Subcutaneous abdominal adipose tissue (tissue), 5 donors: ENCODE results near the gene NAT9.

Experiments used
- H3K27ac ChIP-seq: one replicate; pipeline ENCODE4 v1.7.0; 2013; ENCODE audit warnings: low read depth, mild to moderate bottlenecking, inconsistent platforms, low read length, moderate library complexity
- H3K27me3 ChIP-seq, 5 donors: one replicate each; pipeline ENCODE4 v1.7.0; 2013; ENCODE audit warnings: low read length in 5 of 5, inconsistent platforms in 1 of 5; ENCODE audit not compliant: control insufficient read depth in 5 of 5, insufficient read depth in 4 of 5
- H3K36me3 ChIP-seq, 5 donors: one replicate each; pipeline ENCODE4 v1.7.0; 2013; ENCODE audit warnings: low read length in 5 of 5; ENCODE audit not compliant: control insufficient read depth in 5 of 5, insufficient read depth in 5 of 5
- H3K4me1 ChIP-seq, 5 donors: one replicate each; pipeline ENCODE4 v1.7.0; 2013; ENCODE audit warnings: low read length in 5 of 5, mild to moderate bottlenecking in 3 of 5, moderate library complexity in 1 of 5; ENCODE audit not compliant: control insufficient read depth in 5 of 5, insufficient read depth in 5 of 5
- H3K4me3 ChIP-seq, 5 donors: one replicate each; pipeline ENCODE4 v1.7.0; 2013; ENCODE audit warnings: low read length in 5 of 5, low read depth in 1 of 5
- H3K9ac ChIP-seq, 5 donors: one replicate each; pipeline ENCODE4 v1.7.0; 2013; ENCODE audit warnings: low read length in 5 of 5, mild to moderate bottlenecking in 4 of 5, moderate library complexity in 3 of 5
- H3K9me3 ChIP-seq, 5 donors: one replicate each; pipeline ENCODE4 v1.7.0; 2013; ENCODE audit warnings: low read length in 5 of 5; ENCODE audit not compliant: control insufficient read depth in 5 of 5
- donor health status: healthy.
- donor health status: healthy.
- donor health status: healthy.
- donor health status: healthy.
- donor health status: healthy.

NAT9 gene

DNA sequence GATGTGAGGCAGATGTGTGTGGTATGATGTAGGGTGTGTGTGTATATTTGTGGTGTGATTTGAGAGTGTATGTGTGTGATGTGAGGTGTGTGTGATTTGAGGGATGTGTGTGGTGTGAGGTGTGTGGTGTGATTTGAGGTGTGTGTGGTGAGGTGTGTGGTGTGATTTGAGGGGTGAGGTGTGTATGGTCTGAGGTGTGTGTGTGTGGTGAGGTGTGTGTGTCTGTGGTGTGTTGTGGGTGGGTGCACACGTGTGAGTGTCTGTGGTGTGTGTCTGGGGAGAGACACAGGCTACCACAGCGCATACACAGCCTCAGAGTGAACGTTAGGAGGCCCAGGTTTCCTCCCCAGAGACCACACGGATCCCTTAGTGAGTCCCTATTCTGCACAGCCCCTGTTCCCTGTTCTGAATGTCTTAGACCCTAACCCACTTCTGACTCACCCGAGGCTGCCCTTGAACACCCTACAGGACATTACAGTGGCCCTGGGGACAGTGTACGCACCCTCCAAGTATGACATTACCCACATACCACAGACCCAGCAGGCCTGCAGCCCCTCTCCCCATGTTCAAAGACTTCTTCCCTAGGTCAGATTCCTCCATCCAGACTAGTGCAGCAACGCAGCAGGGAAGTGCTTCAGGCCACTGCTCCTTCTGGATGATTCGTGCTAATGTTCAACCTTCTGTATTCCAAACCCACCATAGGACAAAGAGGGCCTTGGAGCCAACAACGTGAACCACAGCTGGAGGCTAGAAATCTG lies 42.6 kb downstream of the NAT9 start:
- H3K36me3 ChIP-seq = no peaks in the 10 kb centered on the region
- no peaks in the 10 kb centered on the region for H3K9me3 ChIP-seq
- H3K4me3 ChIP-seq = no peak overlapping the region
- peaks cover 0 to 33% (median 24%) of the 10 kb centered on the region in 5 donors for H3K4me1 ChIP-seq
- peaks cover 22 to 54% (median 34%) of the 10 kb centered on the region in 5 donors for H3K27me3 ChIP-seq
- H3K9ac ChIP-seq = no peak overlapping the region
- no peak overlapping the region for H3K27ac ChIP-seq

GRCh38 chr17:74732042-74732867 lies 43.9 kb downstream of the NAT9 start:
- Histone ChIP-seq H3K4me1 (peaks cover 0 to 21% (median 13%) of the 10 kb centered on the region in 5 donors), H3K9ac (no peak overlapping the region), H3K36me3 (no peaks in the 10 kb centered on the region), H3K27me3 (peaks cover 11 to 41% (median 21%) of the 10 kb centered on the region in 5 donors), H3K4me3 (no peak overlapping the region), H3K27ac (no peak overlapping the region), H3K9me3 (no peaks in the 10 kb centered on the region)

GRCh38 chr17:74731347-74731605 lies 44.9 kb downstream of the NAT9 start:
- Histone ChIP-seq H3K9ac (no peak overlapping the region), H3K27me3 (peaks cover 9 to 32% (median 19%) of the 10 kb centered on the region in 5 donors), H3K36me3 (no peaks in the 10 kb centered on the region)

GRCh38 chr17:74730491-74731346 lies 45.4 kb downstream of the NAT9 start:
- no peak overlapping the region for H3K4me3 ChIP-seq
- no peaks in the 10 kb centered on the region for H3K36me3 ChIP-seq
- H3K27ac ChIP-seq = no peak overlapping the region
- no peaks in the 10 kb centered on the region for H3K9me3 ChIP-seq
- H3K4me1 ChIP-seq = peaks cover 0 to 9% (median 0%) of the 10 kb centered on the region in 5 donors
- peaks cover 9 to 32% (median 19%) of the 10 kb centered on the region in 5 donors for H3K27me3 ChIP-seq
- H3K9ac ChIP-seq = no peak overlapping the region

More at GRCh38 chr17:74731347-74731605, 44.9 kb downstream of the NAT9 start:
- H3K27ac ChIP-seq = no peak overlapping the region
- H3K4me3 ChIP-seq = no peak overlapping the region
- no peaks in the 10 kb centered on the region for H3K9me3 ChIP-seq
- peaks cover 0 to 12% (median 4%) of the 10 kb centered on the region in 5 donors for H3K4me1 ChIP-seq

GRCh38 chr17:74729866-74730265 lies 46.3 kb downstream of the NAT9 start:
- Histone ChIP-seq H3K4me3 (no peak overlapping the region), H3K9ac (no peak overlapping the region), H3K27ac (no peak overlapping the region), H3K36me3 (no peaks in the 10 kb centered on the region), H3K27me3 (peaks cover 9 to 32% (median 19%) of the 10 kb centered on the region in 5 donors), H3K4me1 (peaks cover 0 to 9% (median 0%) of the 10 kb centered on the region in 5 donors), H3K9me3 (no peaks in the 10 kb centered on the region)

DNA sequence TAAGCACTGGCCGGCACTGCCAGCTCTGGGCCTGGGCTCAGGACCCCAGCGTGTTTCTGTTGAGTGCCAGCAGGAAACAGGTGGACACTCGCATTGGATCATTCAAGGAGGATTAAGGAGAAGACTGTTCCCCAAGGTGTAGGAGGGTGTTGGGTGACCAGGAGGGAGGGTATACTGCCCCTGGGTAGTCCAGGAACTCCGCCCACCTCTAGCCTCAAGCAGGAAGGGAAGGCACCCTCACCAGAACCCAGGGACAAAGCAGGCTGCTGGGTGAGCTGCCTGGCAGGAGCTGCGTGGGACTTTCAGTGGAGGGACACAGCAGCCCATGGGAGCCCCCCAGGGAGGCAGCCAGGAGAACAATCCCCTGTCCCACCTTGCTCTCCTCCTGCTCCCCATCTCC lies 46.8 kb downstream of the NAT9 start:
- Histone ChIP-seq H3K4me3 (no peak overlapping the region), H3K9me3 (no peaks in the 10 kb centered on the region), H3K4me1 (peaks cover 0 to 9% (median 0%) of the 10 kb centered on the region in 5 donors), H3K27ac (no peak overlapping the region), H3K27me3 (peaks cover 9 to 32% (median 19%) of the 10 kb centered on the region in 5 donors), H3K9ac (no peak overlapping the region), H3K36me3 (no peaks in the 10 kb centered on the region)

GRCh38 chr17:74728702-74729075 lies 47.5 kb downstream of the NAT9 start:
- Histone ChIP-seq H3K9me3 (no peaks in the 10 kb centered on the region), H3K27me3 (peaks cover 9 to 27% (median 17%) of the 10 kb centered on the region in 5 donors), H3K27ac (no peak overlapping the region), H3K4me1 (peaks cover 0 to 9% (median 0%) of the 10 kb centered on the region in 5 donors), H3K36me3 (no peaks in the 10 kb centered on the region), H3K4me3 (no peak overlapping the region), H3K9ac (no peak overlapping the region)

DNA sequence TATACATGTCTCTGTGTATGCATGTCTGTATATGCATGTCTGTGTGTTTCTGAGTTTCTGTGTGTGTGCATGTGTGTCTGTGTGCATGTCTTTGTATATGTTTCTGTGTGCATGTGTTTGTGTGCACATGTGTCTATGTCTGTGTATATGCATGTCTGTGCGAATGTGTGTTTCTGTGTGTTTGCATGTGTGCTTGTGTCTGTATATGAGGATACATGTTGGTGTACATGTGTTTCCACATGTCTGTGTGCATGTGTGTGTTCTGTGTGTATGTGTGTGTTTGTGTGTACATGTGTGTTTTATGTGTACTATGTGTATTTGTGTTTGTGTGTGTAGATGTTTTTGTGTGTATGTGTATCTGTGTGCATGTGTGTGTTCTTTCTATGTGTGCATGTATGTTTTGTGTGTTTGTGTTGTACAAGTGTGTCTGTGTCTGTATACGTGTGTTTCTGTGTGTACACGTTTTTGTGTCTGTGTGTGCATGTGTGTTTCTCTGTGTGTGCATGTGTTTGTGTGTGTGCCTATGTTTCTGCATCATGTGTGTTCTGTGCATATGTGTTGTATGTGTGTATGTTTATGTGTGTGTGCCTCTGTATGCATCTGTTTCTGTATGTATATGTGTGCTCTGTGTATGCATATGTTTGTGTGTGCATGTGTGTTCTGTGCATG lies 48.0 kb downstream of the NAT9 start:
- Histone ChIP-seq H3K36me3 (no peaks in the 10 kb centered on the region), H3K27ac (no peak overlapping the region), H3K9ac (no peak overlapping the region), H3K9me3 (no peaks in the 10 kb centered on the region), H3K27me3 (peaks cover 9 to 23% (median 12%) of the 10 kb centered on the region in 5 donors), H3K4me1 (peaks cover 0 to 9% (median 0%) of the 10 kb centered on the region in 5 donors), H3K4me3 (no peak overlapping the region)

DNA sequence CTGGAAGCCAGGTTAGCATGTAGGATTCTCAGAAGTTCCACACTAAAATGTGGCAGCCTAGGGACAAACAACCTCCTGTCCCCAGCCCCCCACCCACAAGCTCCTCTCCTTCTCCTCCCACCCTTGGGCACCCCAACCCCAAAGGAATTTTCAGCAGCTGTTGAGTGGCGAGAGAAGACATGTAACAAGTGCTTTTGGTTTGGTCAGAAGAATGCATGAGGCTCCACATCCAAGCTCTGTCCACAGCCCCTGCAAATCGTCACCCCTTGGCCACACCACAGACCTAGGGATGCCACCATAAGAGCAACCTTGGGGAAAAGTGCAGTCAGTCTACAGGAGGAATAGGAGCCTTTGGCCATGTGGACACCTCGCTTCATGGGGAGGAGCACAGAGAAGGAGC lies 51.0 kb downstream of the NAT9 start:
- peaks cover 0 to 5% (median 0%) of the 10 kb centered on the region in 5 donors for H3K9me3 ChIP-seq
- H3K27me3 ChIP-seq = peaks cover 0 to 4% (median 2%) of the 10 kb centered on the region in 5 donors
- peaks cover 0 to 5% (median 0%) of the 10 kb centered on the region in 5 donors for H3K4me1 ChIP-seq
- H3K9ac ChIP-seq = no peak overlapping the region
- H3K27ac ChIP-seq = no peak overlapping the region
- H3K4me3 ChIP-seq = no peak overlapping the region
- no peaks in the 10 kb centered on the region for H3K36me3 ChIP-seq
